Natural killer cell (primary cell): ENCODE measurements around the gene SLC20A1. TPM values are rescaled to one million over a fixed set of nuclear protein-coding genes. Genes with fewer than 3 reads are reported as not detected.
A peak's percentile ranks its signal among the peaks of the same experiment; 100 is the strongest.

Experiments used
- ATAC-seq, 3 donors: fragments of 150-1000 bp in 2 of 3; fragments of 200-7000 bp in 1 of 3; cut with Tn5 transposase; 1 replicate in 1 of 3; 2 replicates in 2 of 3; pipeline ENCODE4 v1.10.0; 2021; ENCODE audit warnings: mild to moderate bottlenecking in 2 of 3, moderate library complexity in 2 of 3
- DNase-seq, 2 donors: peaks; one replicate each; pipeline versions ENCODE4 v3.0.0 to v3.0.0-alpha.2; 2013 to 2021; ENCODE audit warnings: mixed read lengths in 1 of 2
- H3K27ac ChIP-seq: one replicate; pipeline ENCODE4 v1.5.1; 2013; ENCODE audit warnings: mild to moderate bottlenecking, low read length
- H3K27me3 ChIP-seq: one replicate; pipeline ENCODE4 v1.6.1; 2013; ENCODE audit warnings: low read length; ENCODE audit not compliant: control insufficient read depth, insufficient read depth
- H3K36me3 ChIP-seq: one replicate; pipeline ENCODE4 v1.6.1; 2013; ENCODE audit warnings: low read length; ENCODE audit not compliant: control insufficient read depth, insufficient read depth
- H3K4me1 ChIP-seq: one replicate; pipeline ENCODE4 v1.6.1; 2013; ENCODE audit warnings: low read length; ENCODE audit not compliant: control insufficient read depth, insufficient read depth
- H3K4me3 ChIP-seq: one replicate; pipeline ENCODE4 v1.5.1; 2013; ENCODE audit warnings: low read length
- H3K9me3 ChIP-seq: one replicate; pipeline ENCODE4 v1.6.1; 2013; ENCODE audit warnings: low read length; ENCODE audit not compliant: control insufficient read depth, insufficient read depth
- H3K27ac Mint-ChIP-seq, 2 donors: one replicate each; pipeline ENCODE4 v1.8.0; 2022; ENCODE audit warnings: mild to moderate bottlenecking in 2 of 2, mixed read lengths in 2 of 2, moderate library complexity in 1 of 2
- H3K27me3 Mint-ChIP-seq, 2 donors: one replicate each; pipeline ENCODE4 v1.8.0; 2022; ENCODE audit warnings: low read depth in 2 of 2, mixed read lengths in 2 of 2
- H3K36me3 Mint-ChIP-seq: one replicate; pipeline ENCODE4 v1.8.0; 2022; ENCODE audit warnings: mixed read lengths
- H3K4me1 Mint-ChIP-seq, 2 donors: one replicate each; pipeline ENCODE4 v1.8.0; 2022; ENCODE audit warnings: mixed read lengths in 2 of 2
- H3K4me3 Mint-ChIP-seq: one replicate; pipeline ENCODE4 v1.8.0; 2022; ENCODE audit warnings: mild to moderate bottlenecking, moderate library complexity, mixed read lengths
- H3K9me3 Mint-ChIP-seq, 2 donors: one replicate each; pipeline ENCODE4 v1.8.0; 2022; ENCODE audit warnings: mixed read lengths in 2 of 2
- CTCF ChIP-seq: fragments of 200-600 bp; IDR thresholded peaks from one replicate; pipeline ENCODE4 v1.8.0; 2022; ENCODE audit warnings: antibody characterized with exemption
- WGBS: methylation state at CpG from one replicate; pipeline ENCODE4 v1.1.7; 2013; ENCODE audit warnings: missing lambda C conversion rate; ENCODE audit not compliant: insufficient coverage; 5-methylcytosine and 5-hydroxymethylcytosine counted together
- intact Hi-C: fragments of 100-400 bp; cut with micrococcal nuclease; formaldehyde crosslinking; loops from one replicate; pipeline ENCODE4 v1.14.2; 2022
- total RNA-seq, 4 donors: library from RNA; stranded (reverse); fragments of 120-200 nt in 1 of 4; gene quantifications; one replicate each; pipeline versions ENCODE4 v1.2.3 to v1.2.4, GENCODE V29; 2013 to 2022

Gene SLC20A1
- total RNA-seq, 3 donors from 2014 or later (not counting 1 experiment from before 2014, with no cell fraction given): 193 to 241 (median 233) TPM

- Mint-ChIP-seq H3K27ac (peak overlapping the region in 1 of 2 donors; percentile 96), H3K4me3 (no peak overlapping the region), H3K9me3 (no peaks in the 10 kb centered on the region), H3K4me1 (peaks cover 70 to 71% of the 10 kb centered on the region in 2 donors), H3K27me3 (no peaks in the 10 kb centered on the region), H3K36me3 (no peaks in the 10 kb centered on the region)
- H3K36me3 ChIP-seq: no peaks in the 10 kb centered on the region
- no peak overlapping the region for H3K4me3 ChIP-seq
- ATAC-seq: no peak
- no peak for TF ChIP-seq CTCF
- no peaks in the 10 kb centered on the region for H3K27me3 ChIP-seq
- H3K9me3 ChIP-seq: no peaks in the 10 kb centered on the region
- intact Hi-C loops: no loop called here
- H3K27ac ChIP-seq: no peak overlapping the region
- DNase-seq: no peak
- peaks cover 67% of the 10 kb centered on the region for H3K4me1 ChIP-seq
- WGBS: 96% methylated on average over 3 of the region's 4 CpGs
Observed at GRCh38 chr2:112637289-112637660, 8.5 kb upstream of the SLC20A1 start.

- no peak overlapping the region for H3K27ac Mint-ChIP-seq
- intact Hi-C loops: no loop called here
Observed at GRCh38 chr2:112639936-112640335, 5.8 kb upstream of the SLC20A1 start.

GRCh38 chr2:112640467-112640799 lies 5.3 kb upstream of the SLC20A1 start:
- intact Hi-C loops: no loop called here
- H3K27me3 Mint-ChIP-seq: no peaks in the 10 kb centered on the region
- H3K4me3 Mint-ChIP-seq: no peak overlapping the region

More at GRCh38 chr2:112639936-112640335, 5.8 kb upstream of the SLC20A1 start:
- Mint-ChIP-seq H3K27me3 (no peaks in the 10 kb centered on the region), H3K9me3 (no peaks in the 10 kb centered on the region), H3K4me1 (peaks cover 69 to 72% of the 10 kb centered on the region in 2 donors), H3K4me3 (no peak overlapping the region), H3K36me3 (no peaks in the 10 kb centered on the region)
- no peak overlapping the region for H3K27ac ChIP-seq
- DNase-seq: no peak
- no peak for ATAC-seq
- WGBS: 91% methylated on average over 3 of the region's 3 CpGs
- no peak for TF ChIP-seq CTCF
- no peaks in the 10 kb centered on the region for H3K27me3 ChIP-seq
- no peak overlapping the region for H3K4me3 ChIP-seq
- no peaks in the 10 kb centered on the region for H3K9me3 ChIP-seq
- peaks cover 48% of the 10 kb centered on the region for H3K4me1 ChIP-seq
- no peaks in the 10 kb centered on the region for H3K36me3 ChIP-seq

More at GRCh38 chr2:112640467-112640799, 5.3 kb upstream of the SLC20A1 start:
- ATAC-seq: no peak
- H3K36me3 ChIP-seq: no peaks in the 10 kb centered on the region
- no peak for TF ChIP-seq CTCF
- peaks cover 45% of the 10 kb centered on the region for H3K4me1 ChIP-seq
- no peak overlapping the region for H3K27ac ChIP-seq
- no peaks in the 10 kb centered on the region for H3K27me3 ChIP-seq
- H3K9me3 Mint-ChIP-seq: no peaks in the 10 kb centered on the region
- 96% methylated on average over 2 of the region's 2 CpGs for WGBS
- peak overlapping the region in 1 of 2 donors; percentile 76 for H3K27ac Mint-ChIP-seq
- H3K4me1 Mint-ChIP-seq: peaks cover 66 to 69% of the 10 kb centered on the region in 2 donors
- no peaks in the 10 kb centered on the region for H3K9me3 ChIP-seq
- H3K36me3 Mint-ChIP-seq: no peaks in the 10 kb centered on the region
- DNase-seq: no peak
- H3K4me3 ChIP-seq: no peak overlapping the region
